ENCODE results near the gene IL1RAPL2. TPM values are rescaled to one million over a fixed set of nuclear protein-coding genes. Genes with fewer than 3 reads are reported as not detected.

IL1RAPL2 gene
- total and polyA plus RNA-seq, 2 of the 8 experiments (the other 6 are each of a cell fraction or from before 2014, with no cell fraction given): 0.20 to 1.3 TPM

- no peak for TF ChIP-seq EGR1 (IDR thresholded peaks at IDR 0.05; ENCODE audit: borderline replicate concordance, low read depth, low read length)
- TF ChIP-seq CTCF (IDR thresholded peaks at IDR 0.05; ENCODE audit: control extremely low read depth in 1 of 3, insufficient read depth in 1 of 3, low read depth in 1 of 3, low read length in 3 of 3): no peak
- TF ChIP-seq CHD1 (IDR thresholded peaks at IDR 0.05; ENCODE audit: low read depth, low read length): no peak
- TF ChIP-seq KDM4A (IDR thresholded peaks at IDR 0.05; ENCODE audit: low read depth, low read length, severe bottlenecking): no peak
- no peak for TF ChIP-seq ZNF274 (IDR thresholded peaks at IDR 0.05; ENCODE audit: borderline replicate concordance, extremely low read depth, low read length)
These were observed 355.7 kb downstream of the IL1RAPL2 start (continued) for GRCh38 chrX:104921584-104922205.

Measured in H1 (cell line).